Memory B cell (primary cell): ENCODE measurements around the gene PARN.
A peak's percentile ranks its signal among the peaks of the same experiment; 100 is the strongest.

Experiments used
- ATAC-seq: fragments of 150-1000 bp; cut with Tn5 transposase; 2 replicates; pipeline ENCODE4 v1.10.0; 2021; ENCODE audit warnings: low read depth, mild to moderate bottlenecking, moderate library complexity
- DNase-seq, 2 donors: peaks; one replicate each; pipeline ENCODE4 v3.0.0; 2022; ENCODE audit warnings: low spot score in 2 of 2
- H3K27ac Mint-ChIP-seq: one replicate; pipeline ENCODE4 v1.8.0; 2022; ENCODE audit warnings: mild to moderate bottlenecking, moderate library complexity, mixed read lengths
- H3K27me3 Mint-ChIP-seq: one replicate; pipeline ENCODE4 v1.8.0; 2022; ENCODE audit warnings: mixed read lengths
- H3K36me3 Mint-ChIP-seq: one replicate; pipeline ENCODE4 v1.8.0; 2022; ENCODE audit warnings: mild to moderate bottlenecking, mixed read lengths
- H3K4me1 Mint-ChIP-seq: one replicate; pipeline ENCODE4 v1.8.0; 2022; ENCODE audit warnings: mixed read lengths
- H3K4me3 Mint-ChIP-seq: one replicate; pipeline ENCODE4 v1.8.0; 2022; ENCODE audit warnings: mild to moderate bottlenecking, moderate library complexity, mixed read lengths
- H3K9me3 Mint-ChIP-seq: one replicate; pipeline ENCODE4 v1.8.0; 2022; ENCODE audit warnings: mixed read lengths

The PARN gene

GRCh38 chr16:14629919-14630619 is at the start of gene PARN:
PARN (minus strand) TSS chr16:14630260; CDS start chr16:14630125, 135 bp downstream.
- DNase-seq (peak; percentile 96 to 99), ATAC-seq (peak; percentile 67)
- peaks cover 18% of the 10 kb centered on the region for H3K36me3 Mint-ChIP-seq
- peaks cover 3% of the 10 kb centered on the region for H3K9me3 Mint-ChIP-seq
- H3K27me3 Mint-ChIP-seq: no peaks in the 10 kb centered on the region
- peak within 1 kb of the TSS; percentile 100 for H3K4me3 Mint-ChIP-seq
- peaks cover 27% of the 10 kb centered on the region for H3K4me1 Mint-ChIP-seq
- H3K27ac Mint-ChIP-seq: peak within 1 kb of the TSS; percentile 95

- H3K27me3 Mint-ChIP-seq: peaks cover 6% of the 10 kb centered on the region
- H3K4me3 Mint-ChIP-seq: no peak overlapping the region
- DNase-seq: no peak
- no peak for ATAC-seq
- peaks cover 4% of the 10 kb centered on the region for H3K4me1 Mint-ChIP-seq
- no peak overlapping the region for H3K27ac Mint-ChIP-seq
- peaks cover 3% of the 10 kb centered on the region for H3K9me3 Mint-ChIP-seq
- H3K36me3 Mint-ChIP-seq: peaks cover 4% of the 10 kb centered on the region
These were observed 48.9 kb upstream of the PARN start for GRCh38 chr16:14678748-14679497.

GRCh38 chr16:14677627-14678026 is 47.6 kb upstream of the PARN start:
- no peak for ATAC-seq
- Mint-ChIP-seq H3K9me3 (peaks cover 3% of the 10 kb centered on the region), H3K27ac (no peak overlapping the region), H3K4me1 (peaks cover 5% of the 10 kb centered on the region), H3K27me3 (peaks cover 4% of the 10 kb centered on the region), H3K36me3 (peaks cover 2% of the 10 kb centered on the region), H3K4me3 (no peak overlapping the region)
- no peak for DNase-seq

GRCh38 chr16:14676633-14677032 is 46.6 kb upstream of the PARN start:
- H3K4me1 Mint-ChIP-seq: peaks cover 13% of the 10 kb centered on the region

GRCh38 chr16:14672403-14672971 is 42.4 kb upstream of the PARN start:
- peak; percentile 30 to 34 for DNase-seq
- Mint-ChIP-seq H3K27ac (peak overlapping the region; percentile 85), H3K4me3 (peak overlapping the region; percentile 72), H3K27me3 (peaks cover under 1% of the 10 kb centered on the region), H3K4me1 (peaks cover 9% of the 10 kb centered on the region), H3K9me3 (no peaks in the 10 kb centered on the region), H3K36me3 (peaks cover 9% of the 10 kb centered on the region)
- peak; percentile 89 for ATAC-seq

More at GRCh38 chr16:14676633-14677032, 46.6 kb upstream of the PARN start:
- Mint-ChIP-seq H3K27ac (no peak overlapping the region), H3K9me3 (peaks cover 3% of the 10 kb centered on the region), H3K36me3 (peaks cover 2% of the 10 kb centered on the region), H3K27me3 (peaks cover 4% of the 10 kb centered on the region), H3K4me3 (no peak overlapping the region)
- DNase-seq (no peak), ATAC-seq (no peak)

- ATAC-seq: no peak
- peaks cover 28% of the 10 kb centered on the region for H3K36me3 Mint-ChIP-seq
- peaks cover 9% of the 10 kb centered on the region for H3K4me1 Mint-ChIP-seq
- H3K4me3 Mint-ChIP-seq: no peak overlapping the region
- no peak for DNase-seq
- H3K9me3 Mint-ChIP-seq: no peaks in the 10 kb centered on the region
- no peak overlapping the region for H3K27ac Mint-ChIP-seq
- H3K27me3 Mint-ChIP-seq: no peaks in the 10 kb centered on the region
These were observed 39.7 kb upstream of the PARN start for GRCh38 chr16:14669776-14670175.

GRCh38 chr16:14668556-14669223 is 38.6 kb upstream of the PARN start:
- Mint-ChIP-seq H3K4me1 (peaks cover 9% of the 10 kb centered on the region), H3K9me3 (no peaks in the 10 kb centered on the region), H3K27ac (no peak overlapping the region), H3K4me3 (no peak overlapping the region), H3K27me3 (no peaks in the 10 kb centered on the region), H3K36me3 (peaks cover 32% of the 10 kb centered on the region)
- ATAC-seq (no peak), DNase-seq (no peak)

GRCh38 chr16:14667347-14668266 is 37.5 kb upstream of the PARN start:
- Mint-ChIP-seq H3K9me3 (no peaks in the 10 kb centered on the region), H3K4me1 (peaks cover 8% of the 10 kb centered on the region), H3K27ac (no peak overlapping the region), H3K27me3 (no peaks in the 10 kb centered on the region), H3K36me3 (peaks cover 35% of the 10 kb centered on the region), H3K4me3 (no peak overlapping the region)
- DNase-seq: no peak
- no peak for ATAC-seq

- Mint-ChIP-seq H3K27ac (peak overlapping the region; percentile 90), H3K36me3 (peaks cover 27% of the 10 kb centered on the region), H3K4me1 (peaks cover 8% of the 10 kb centered on the region), H3K4me3 (peak overlapping the region; percentile 32), H3K9me3 (no peaks in the 10 kb centered on the region), H3K27me3 (no peaks in the 10 kb centered on the region)
- ATAC-seq: peak; percentile 100
- peak in 1 of 2 donors; percentile 35 for DNase-seq
These were observed 28.0 kb upstream of the PARN start for GRCh38 chr16:14658063-14658462.

- Mint-ChIP-seq H3K27me3 (no peaks in the 10 kb centered on the region), H3K4me1 (no peaks in the 10 kb centered on the region), H3K9me3 (no peaks in the 10 kb centered on the region), H3K36me3 (peaks cover 24% of the 10 kb centered on the region), H3K27ac (peak overlapping the region; percentile 43), H3K4me3 (no peak overlapping the region)
- no peak for DNase-seq
- ATAC-seq: no peak
These were observed 22.7 kb upstream of the PARN start for GRCh38 chr16:14652726-14653125.

GRCh38 chr16:14650629-14651028 is 20.6 kb upstream of the PARN start:
- Mint-ChIP-seq H3K9me3 (no peaks in the 10 kb centered on the region), H3K27ac (peak overlapping the region; percentile 62), H3K36me3 (peaks cover 20% of the 10 kb centered on the region), H3K27me3 (no peaks in the 10 kb centered on the region), H3K4me1 (no peaks in the 10 kb centered on the region), H3K4me3 (no peak overlapping the region)
- DNase-seq (no peak), ATAC-seq (no peak)

GRCh38 chr16:14649816-14650215 is 19.8 kb upstream of the PARN start:
- peaks cover 19% of the 10 kb centered on the region for H3K36me3 Mint-ChIP-seq
- H3K4me3 Mint-ChIP-seq: no peak overlapping the region
- H3K27ac Mint-ChIP-seq: peak overlapping the region; percentile 62
- DNase-seq (no peak), ATAC-seq (no peak)
- no peaks in the 10 kb centered on the region for H3K27me3 Mint-ChIP-seq
- no peaks in the 10 kb centered on the region for H3K9me3 Mint-ChIP-seq
- H3K4me1 Mint-ChIP-seq: no peaks in the 10 kb centered on the region

- peaks cover 4% of the 10 kb centered on the region for H3K36me3 Mint-ChIP-seq
- peaks cover 17% of the 10 kb centered on the region for H3K4me1 Mint-ChIP-seq
- peak overlapping the region; percentile 16 for H3K27ac Mint-ChIP-seq
- no peak for DNase-seq
- no peaks in the 10 kb centered on the region for H3K27me3 Mint-ChIP-seq
- H3K4me3 Mint-ChIP-seq: no peak overlapping the region
- no peaks in the 10 kb centered on the region for H3K9me3 Mint-ChIP-seq
- ATAC-seq: no peak
These were observed 11.9 kb upstream of the PARN start for GRCh38 chr16:14641926-14642325.
